Activated naive CD4-positive, alpha-beta T cell treated with anti-CD3 and anti-CD28 coated beads, Interleukin-2, amount 10 ng/mL, durations not matched to agents 7 days and 5 days (primary cell): Measurements from ENCODE around the gene RRP7A.
"Not testable (repeated sequence)": the region's sequence is repeated elsewhere in the genome, so short reads cannot be mapped to it uniquely, and the experiment has no call there.

ENCODE experiments used
- CTCF ChIA-PET: fragments of 350-600 bp; sonication (Branson Sonifier 250); formaldehyde crosslinking; loops from one replicate; lab custom pipeline; 2021; ENCODE audit warnings: antibody characterized with exemption; lab: Charles Lee
- DNase-seq: peaks from one replicate; pipeline ENCODE4 v3.0.0-alpha.2; 2020
- H3K27ac Mint-ChIP-seq: one replicate; pipeline ENCODE4 v1.8.0; 2021; ENCODE audit warnings: mild to moderate bottlenecking, moderate library complexity, mixed read lengths
- H3K27me3 Mint-ChIP-seq: one replicate; pipeline ENCODE4 v1.8.0; 2021; ENCODE audit warnings: mild to moderate bottlenecking, mixed read lengths
- H3K36me3 Mint-ChIP-seq: one replicate; pipeline ENCODE4 v1.8.0; 2021; ENCODE audit warnings: mixed read lengths
- H3K4me1 Mint-ChIP-seq: one replicate; pipeline ENCODE4 v1.8.0; 2021; ENCODE audit warnings: mixed read lengths
- H3K4me3 Mint-ChIP-seq: one replicate; pipeline ENCODE4 v1.8.0; 2021; ENCODE audit warnings: mild to moderate bottlenecking, moderate library complexity, mixed read lengths
- H3K9me3 Mint-ChIP-seq: one replicate; pipeline ENCODE4 v1.8.0; 2021; ENCODE audit warnings: mixed read lengths

Gene RRP7A

GRCh38 chr22:42548597-42549330 lies 29.2 kb upstream of the RRP7A start:
- Mint-ChIP-seq H3K4me3 (no peak overlapping the region), H3K27me3 (peaks cover 32% of the 10 kb centered on the region), H3K36me3 (no peaks in the 10 kb centered on the region), H3K27ac (no peak overlapping the region), H3K4me1 (peaks cover 18% of the 10 kb centered on the region), H3K9me3 (no peaks in the 10 kb centered on the region)
- DNase-seq: no peak
- CTCF ChIA-PET: no interaction called here

DNA sequence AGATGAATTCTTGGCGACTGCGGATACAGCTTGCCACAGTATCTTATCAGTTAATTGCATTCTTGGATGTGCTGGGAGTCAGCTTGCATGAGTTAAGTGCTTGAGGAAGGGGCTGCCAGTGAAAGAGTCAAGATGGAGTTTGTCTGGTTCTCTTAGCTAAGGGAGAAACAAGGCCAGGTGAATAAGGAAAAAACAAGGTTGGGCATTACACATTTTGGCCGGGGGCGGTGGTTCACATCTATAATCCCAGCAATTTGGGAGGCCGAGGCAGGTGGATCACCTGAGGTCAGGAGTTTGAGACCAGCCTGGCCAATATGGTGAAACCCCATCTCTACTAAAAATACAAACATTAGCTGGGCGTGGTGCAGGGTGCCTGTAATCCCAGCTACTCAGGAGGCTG lies 28.5 kb upstream of the RRP7A start:
- H3K36me3 Mint-ChIP-seq, H3K4me3 Mint-ChIP-seq, H3K27ac Mint-ChIP-seq, DNase-seq, CTCF ChIA-PET, H3K9me3 Mint-ChIP-seq: not testable (repeated sequence)
- Mint-ChIP-seq H3K27me3 (peaks cover 33% of the 10 kb centered on the region), H3K4me1 (peaks cover 15% of the 10 kb centered on the region)

DNA sequence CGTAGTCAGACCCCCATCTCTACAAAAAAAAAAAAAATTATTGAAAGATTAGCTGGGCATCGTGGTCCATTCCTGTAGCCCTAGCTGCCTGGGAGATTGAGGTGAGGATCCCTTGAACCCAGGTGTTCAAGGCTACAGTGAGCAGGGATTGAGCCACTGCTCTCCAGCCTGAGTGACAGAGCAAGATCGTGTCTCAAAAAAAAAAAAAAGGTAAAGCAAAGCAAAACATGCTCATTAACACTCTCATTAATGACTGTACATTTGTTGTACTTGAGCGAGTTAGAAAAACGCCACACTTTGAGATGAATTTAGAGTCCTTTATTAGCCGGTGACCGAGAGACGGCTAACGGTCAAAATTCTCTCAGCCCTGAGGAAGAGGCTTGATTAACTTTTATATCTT lies 28.0 kb upstream of the RRP7A start:
- H3K9me3 Mint-ChIP-seq: no peaks in the 10 kb centered on the region
- H3K4me3 Mint-ChIP-seq: no peak overlapping the region
- peaks cover 13% of the 10 kb centered on the region for H3K4me1 Mint-ChIP-seq
- DNase-seq: no peak
- peaks cover 36% of the 10 kb centered on the region for H3K27me3 Mint-ChIP-seq
- no peaks in the 10 kb centered on the region for H3K36me3 Mint-ChIP-seq
- H3K27ac Mint-ChIP-seq: no peak overlapping the region
- CTCF ChIA-PET: no interaction called here

GRCh38 chr22:42544686-42545085 lies 25.1 kb upstream of the RRP7A start:
- H3K4me1 Mint-ChIP-seq: no peaks in the 10 kb centered on the region
- H3K27ac Mint-ChIP-seq: no peak overlapping the region
- peaks cover 31% of the 10 kb centered on the region for H3K27me3 Mint-ChIP-seq
- no peaks in the 10 kb centered on the region for H3K9me3 Mint-ChIP-seq
- CTCF ChIA-PET: no interaction called here
- no peaks in the 10 kb centered on the region for H3K36me3 Mint-ChIP-seq
- DNase-seq: no peak
- no peak overlapping the region for H3K4me3 Mint-ChIP-seq

- DNase-seq, H3K9me3 Mint-ChIP-seq, H3K36me3 Mint-ChIP-seq, H3K4me3 Mint-ChIP-seq, CTCF ChIA-PET, H3K27me3 Mint-ChIP-seq: not testable (repeated sequence)
- H3K27ac Mint-ChIP-seq: peak overlapping the region; percentile 38
- peaks cover 20% of the 10 kb centered on the region for H3K4me1 Mint-ChIP-seq
Measured at GRCh38 chr22:42539236-42539771, 19.7 kb upstream of the RRP7A start.

DNA sequence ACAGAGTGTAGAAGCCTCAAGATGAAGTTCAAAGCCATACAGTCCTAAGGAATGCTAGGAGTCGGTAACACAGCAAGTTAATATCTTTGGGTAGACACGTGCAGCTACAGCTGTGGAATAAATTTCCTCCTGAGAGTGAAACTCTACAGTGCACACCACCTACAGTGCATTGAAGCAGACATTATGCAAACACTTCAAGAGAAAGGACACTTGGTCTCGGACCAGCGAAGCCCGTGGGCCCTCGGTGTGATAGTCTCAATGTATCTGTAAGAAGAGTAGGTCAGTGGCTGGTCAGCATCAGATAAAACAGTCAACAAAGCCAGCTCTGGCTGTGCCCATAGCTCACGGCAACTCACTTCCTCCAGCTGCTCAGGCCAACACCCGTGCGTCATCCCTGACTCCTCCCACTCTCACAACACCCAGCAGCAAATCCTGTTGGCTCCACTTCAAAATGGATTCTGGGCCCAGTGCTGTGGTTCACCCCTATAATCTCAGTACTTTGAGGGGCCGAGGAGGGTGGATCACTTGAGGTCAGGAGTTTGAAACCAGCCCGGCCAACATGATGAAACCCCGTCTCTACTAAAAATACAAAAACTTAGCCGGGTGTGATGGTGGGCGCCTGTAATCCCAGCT lies 17.7 kb upstream of the RRP7A start:
- not testable (repeated sequence) for H3K27me3 Mint-ChIP-seq, H3K4me3 Mint-ChIP-seq, H3K36me3 Mint-ChIP-seq, H3K9me3 Mint-ChIP-seq, DNase-seq
- CTCF ChIA-PET: interaction anchor here (1.3 kb wide), 1 partner anchor 13 kb away, joined by 3 read pairs; no protein-coding TSS in a partner anchor
- H3K4me1 Mint-ChIP-seq: peaks cover 36% of the 10 kb centered on the region
- peak overlapping the region; percentile 63 for H3K27ac Mint-ChIP-seq

DNA sequence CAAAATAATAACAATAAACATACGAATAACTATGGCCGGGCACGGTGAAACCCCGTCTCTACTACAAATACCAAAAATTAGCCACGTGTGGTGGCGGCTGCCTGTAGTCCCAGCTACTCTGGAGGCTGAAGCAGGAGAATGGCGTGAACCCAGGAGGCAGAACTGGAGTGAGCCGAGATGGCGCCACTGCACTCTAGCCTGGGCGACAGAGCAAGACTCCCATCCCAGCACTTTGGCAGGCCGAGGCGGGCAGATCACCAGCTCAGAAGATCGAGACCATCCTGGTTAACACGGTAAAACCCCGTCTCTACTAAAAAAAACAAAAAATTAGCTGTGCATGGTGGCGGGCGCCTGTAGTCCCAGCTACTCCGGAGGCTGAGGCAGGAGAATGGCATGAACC lies 17.0 kb upstream of the RRP7A start:
- H3K9me3 Mint-ChIP-seq, CTCF ChIA-PET, H3K27me3 Mint-ChIP-seq, DNase-seq, H3K4me3 Mint-ChIP-seq, H3K27ac Mint-ChIP-seq, H3K36me3 Mint-ChIP-seq: not testable (repeated sequence)
- peaks cover 37% of the 10 kb centered on the region for H3K4me1 Mint-ChIP-seq

DNA sequence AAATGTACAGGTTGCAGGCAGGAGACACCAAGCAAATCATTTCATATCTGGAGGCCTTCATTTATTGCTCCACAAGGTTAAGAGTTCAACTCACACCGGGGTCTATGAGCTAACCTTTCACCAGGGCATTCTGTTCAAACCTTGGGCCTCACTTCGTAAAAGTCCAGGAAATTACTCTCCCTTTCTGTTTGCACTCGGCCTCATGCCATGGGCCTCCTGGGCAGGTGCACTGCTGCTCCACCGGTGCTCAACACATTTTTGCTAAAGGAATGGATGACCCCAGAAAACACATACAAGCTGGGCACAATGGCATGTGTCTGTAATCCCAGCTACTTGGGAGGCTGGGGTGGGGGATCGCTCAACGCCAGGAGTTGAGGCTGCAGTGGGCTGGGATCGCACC lies 16.6 kb upstream of the RRP7A start:
- no peaks in the 10 kb centered on the region for H3K27me3 Mint-ChIP-seq
- CTCF ChIA-PET: no interaction called here
- H3K4me1 Mint-ChIP-seq: peaks cover 37% of the 10 kb centered on the region
- no peak for DNase-seq
- no peaks in the 10 kb centered on the region for H3K36me3 Mint-ChIP-seq
- no peak overlapping the region for H3K4me3 Mint-ChIP-seq
- H3K9me3 Mint-ChIP-seq: no peaks in the 10 kb centered on the region
- H3K27ac Mint-ChIP-seq: no peak overlapping the region

DNA sequence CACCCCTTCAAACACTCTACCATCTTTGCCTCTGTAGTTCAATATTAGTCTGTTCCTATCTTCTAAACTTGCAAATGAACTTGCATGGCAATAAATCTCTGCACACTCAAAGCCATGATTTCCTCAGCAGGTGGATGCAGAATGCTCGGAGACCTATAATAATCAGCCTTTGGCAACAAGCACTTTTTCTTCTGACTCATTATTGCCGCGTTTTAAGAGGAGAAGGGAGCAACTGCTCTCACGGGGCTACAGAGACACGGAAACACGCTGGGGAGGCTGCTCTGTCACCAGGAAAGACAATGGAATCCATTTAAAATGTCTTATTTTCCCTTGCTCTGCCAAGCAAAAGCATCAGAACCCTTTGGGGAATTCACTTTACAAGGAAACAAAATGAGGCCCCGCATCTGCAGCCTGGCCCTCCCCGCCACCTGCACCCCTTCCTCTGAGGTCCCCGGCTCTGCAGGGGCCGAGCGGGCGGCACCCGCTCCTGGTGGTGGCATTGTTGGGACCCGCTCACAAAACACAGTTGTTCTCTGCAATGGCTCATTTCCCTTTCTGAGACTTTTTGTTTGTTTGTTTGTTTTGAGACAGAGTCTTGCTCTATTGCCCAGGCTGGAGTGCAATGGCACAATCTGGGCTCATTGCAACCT lies 15.6 kb upstream of the RRP7A start:
- H3K27me3 Mint-ChIP-seq, H3K36me3 Mint-ChIP-seq, H3K27ac Mint-ChIP-seq, H3K4me3 Mint-ChIP-seq, CTCF ChIA-PET, DNase-seq, H3K9me3 Mint-ChIP-seq: not testable (repeated sequence)
- peaks cover 37% of the 10 kb centered on the region for H3K4me1 Mint-ChIP-seq

GRCh38 chr22:42533638-42533977 lies 14.0 kb upstream of the RRP7A start:
- H3K9me3 Mint-ChIP-seq: no peaks in the 10 kb centered on the region
- peaks cover 33% of the 10 kb centered on the region for H3K4me1 Mint-ChIP-seq
- CTCF ChIA-PET: no interaction called here
- DNase-seq: no peak
- peak overlapping the region; percentile 71 for H3K4me3 Mint-ChIP-seq
- peak overlapping the region; percentile 91 for H3K27ac Mint-ChIP-seq
- peaks cover 9% of the 10 kb centered on the region for H3K27me3 Mint-ChIP-seq
- H3K36me3 Mint-ChIP-seq: no peaks in the 10 kb centered on the region

- Mint-ChIP-seq H3K27me3 (peaks cover 22% of the 10 kb centered on the region), H3K4me1 (peaks cover 21% of the 10 kb centered on the region)
- H3K27ac Mint-ChIP-seq, CTCF ChIA-PET, DNase-seq, H3K36me3 Mint-ChIP-seq, H3K4me3 Mint-ChIP-seq, H3K9me3 Mint-ChIP-seq: not testable (repeated sequence)
Measured at GRCh38 chr22:42531401-42532084, 11.9 kb upstream of the RRP7A start.

GRCh38 chr22:42529435-42529834 lies 9.8 kb upstream of the RRP7A start:
- H3K4me3 Mint-ChIP-seq, CTCF ChIA-PET, DNase-seq, H3K9me3 Mint-ChIP-seq, H3K27ac Mint-ChIP-seq, H3K36me3 Mint-ChIP-seq: not testable (repeated sequence)
- peaks cover 17% of the 10 kb centered on the region for H3K4me1 Mint-ChIP-seq
- peaks cover 25% of the 10 kb centered on the region for H3K27me3 Mint-ChIP-seq

DNA sequence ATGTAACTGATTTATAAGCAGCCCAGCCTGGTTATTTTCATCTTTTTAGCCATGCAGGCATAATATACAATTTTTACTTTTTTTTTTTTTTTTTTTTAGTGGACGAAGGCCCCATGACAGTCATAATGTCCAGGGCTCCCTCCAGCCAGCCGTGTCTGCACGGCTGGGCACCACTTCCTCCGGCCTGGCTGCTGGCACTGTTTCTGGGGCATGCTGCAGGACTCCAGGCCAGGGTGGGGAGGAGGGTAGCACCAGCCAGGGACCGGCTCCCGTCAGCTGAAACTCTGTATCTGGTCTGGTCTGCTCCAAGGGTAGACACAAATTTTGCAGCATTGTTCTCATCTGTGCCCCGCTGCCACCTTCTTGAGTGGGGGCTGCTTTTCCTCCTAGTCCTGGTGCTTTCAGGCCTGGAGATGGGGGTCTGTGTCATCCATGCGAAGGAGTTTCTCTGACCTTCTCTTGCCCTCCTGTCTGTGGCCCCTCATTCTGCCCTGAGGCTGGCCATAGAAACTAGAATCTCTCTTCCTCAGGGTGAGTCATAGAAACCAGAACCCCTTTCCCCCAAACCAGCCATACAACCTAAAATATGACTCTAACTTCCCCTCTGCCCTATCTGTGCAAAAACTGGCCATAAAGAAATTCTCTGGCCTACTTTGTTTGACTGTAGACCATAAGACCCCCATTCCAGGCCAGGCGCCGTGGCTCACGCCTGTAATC lies 9.2 kb upstream of the RRP7A start:
- DNase-seq: no peak
- Mint-ChIP-seq H3K36me3 (no peaks in the 10 kb centered on the region), H3K27ac (no peak overlapping the region), H3K27me3 (peaks cover 25% of the 10 kb centered on the region), H3K4me1 (peaks cover 14% of the 10 kb centered on the region), H3K4me3 (no peak overlapping the region), H3K9me3 (no peaks in the 10 kb centered on the region)
- CTCF ChIA-PET: no interaction called here

DNA sequence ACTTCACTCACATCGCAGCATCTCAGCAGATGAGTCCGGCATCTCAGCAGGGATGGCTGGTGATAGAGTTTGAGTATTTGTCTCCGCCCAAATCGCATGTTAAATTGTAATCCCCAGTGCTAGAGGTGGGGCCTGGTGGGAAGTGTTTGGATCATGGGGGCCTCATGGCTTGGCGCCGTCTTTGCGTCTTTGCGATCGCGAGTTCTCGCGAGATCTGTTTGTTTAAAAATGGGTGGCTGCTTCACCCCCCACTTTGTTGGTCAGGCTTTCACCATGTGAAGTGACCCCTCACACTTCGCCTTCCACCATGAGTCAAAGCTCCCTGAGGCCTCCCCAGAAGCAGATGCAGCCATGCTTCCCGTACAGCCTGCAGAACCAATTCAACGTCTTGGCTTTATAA lies 3.0 kb upstream of the RRP7A start:
- Mint-ChIP-seq H3K4me1 (peaks cover 20% of the 10 kb centered on the region), H3K36me3 (peaks cover 6% of the 10 kb centered on the region), H3K27ac (no peak overlapping the region), H3K4me3 (no peak overlapping the region), H3K9me3 (no peaks in the 10 kb centered on the region), H3K27me3 (peaks cover 13% of the 10 kb centered on the region)
- DNase-seq: no peak
- CTCF ChIA-PET: no interaction called here
